LoVo (cell line): ENCODE measurements around the gene CCBE1.
A peak's percentile ranks its signal among the peaks of the same experiment; 100 is the strongest.

Source experiments
- DNase-seq: peaks from one replicate; pipeline ENCODE4 v3.0.0-alpha.2; 2016; ENCODE audit warnings: low spot score

Gene CCBE1

GRCh38 chr18:59492756-59493421, 204.3 kb downstream of the CCBE1 start:
- DNase-seq: no peak

- DNase-seq: no peak
Observed at GRCh38 chr18:59488899-59489298, 208.3 kb downstream of the CCBE1 start.

GRCh38 chr18:59485382-59485781, 211.8 kb downstream of the CCBE1 start:
- no peak for DNase-seq

GRCh38 chr18:59484561-59485328, 212.5 kb downstream of the CCBE1 start:
- DNase-seq: no peak

GRCh38 chr18:59484131-59484530, 213.1 kb downstream of the CCBE1 start:
- no peak for DNase-seq

- DNase-seq: no peak
Observed at GRCh38 chr18:59481436-59481835, 215.8 kb downstream of the CCBE1 start.

GRCh38 chr18:59479776-59480175, 217.4 kb downstream of the CCBE1 start:
- DNase-seq: no peak

- DNase-seq: no peak
Observed at GRCh38 chr18:59478591-59478990, 218.6 kb downstream of the CCBE1 start.

GRCh38 chr18:59477849-59478248, 219.4 kb downstream of the CCBE1 start:
- DNase-seq: no peak

- no peak for DNase-seq
Observed at GRCh38 chr18:59470561-59471121, 226.6 kb downstream of the CCBE1 start.

- DNase-seq: no peak
Observed at GRCh38 chr18:59469463-59470180, 227.6 kb downstream of the CCBE1 start.

GRCh38 chr18:59468821-59469220, 228.4 kb downstream of the CCBE1 start:
- no peak for DNase-seq

- no peak for DNase-seq
Observed at GRCh38 chr18:59467497-59467896, 229.7 kb downstream of the CCBE1 start.

- DNase-seq: no peak
Observed at GRCh38 chr18:59466980-59467379, 230.2 kb downstream of the CCBE1 start.

GRCh38 chr18:59464486-59464885, 232.7 kb downstream of the CCBE1 start:
- DNase-seq: no peak

GRCh38 chr18:59461171-59461570, 236.1 kb downstream of the CCBE1 start:
- no peak for DNase-seq

- DNase-seq: no peak
Observed at GRCh38 chr18:59460072-59460420, 237.2 kb downstream of the CCBE1 start.

GRCh38 chr18:59459369-59460071, 237.7 kb downstream of the CCBE1 start:
- DNase-seq: peak; percentile 39

GRCh38 chr18:59458575-59458974, 238.6 kb downstream of the CCBE1 start:
- DNase-seq: no peak

- DNase-seq: no peak
Observed at GRCh38 chr18:59456657-59457056, 240.6 kb downstream of the CCBE1 start.

GRCh38 chr18:59455728-59456276, 241.4 kb downstream of the CCBE1 start:
- DNase-seq: no peak
